ENCODE measurements around the gene FNBP1. TPM values are rescaled to one million over a fixed set of nuclear protein-coding genes. Genes with fewer than 3 reads are reported as not detected.

The FNBP1 gene
- total RNA-seq, 1 experiment from 2014 or later: 30.8 TPM

DNA sequence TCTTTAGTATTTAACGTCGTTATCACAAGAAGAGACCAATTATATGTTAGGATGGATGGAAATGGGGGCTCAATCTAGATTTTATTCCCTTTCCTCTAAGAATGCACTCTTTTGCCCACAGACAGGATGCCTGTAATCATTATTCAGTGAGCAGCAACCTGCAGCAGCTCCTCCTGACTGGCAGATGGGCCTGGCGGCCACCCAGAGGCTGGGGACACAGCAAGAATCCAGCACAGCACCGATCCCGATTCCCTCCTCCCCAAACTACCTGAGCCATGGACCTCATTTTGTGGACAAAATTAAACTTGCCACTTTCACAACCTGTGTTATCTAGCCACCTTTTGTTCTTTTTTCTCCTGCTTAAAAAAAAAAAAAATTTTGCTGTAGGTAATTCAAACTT, 106.8 kb downstream of the FNBP1 start:
- no peak overlapping the region for H3K4me3 ChIP-seq (ENCODE audit: low read length)
- H3F3A ChIP-seq (ENCODE audit: low read length, unreplicated experiment): no peaks in the 10 kb centered on the region
- H3K4me1 ChIP-seq (ENCODE audit: insufficient read depth, low read length): no peaks in the 10 kb centered on the region
- no peaks in the 10 kb centered on the region for H3K9me2 ChIP-seq (replicated peaks; ENCODE audit: low read length)
- H3K79me2 ChIP-seq (ENCODE audit: low read length): no peaks in the 10 kb centered on the region
- H3K9ac ChIP-seq (ENCODE audit: low read length): no peak overlapping the region
- no peak overlapping the region for H3K4me2 ChIP-seq (ENCODE audit: low read length)
- no TSS peak for BruUV-seq (replicated peaks)
- no peaks in the 10 kb centered on the region for H3K36me3 ChIP-seq (ENCODE audit: low read depth, low read length)
- intact Hi-C loops (cut with micrococcal nuclease): no loop called here
- H3K27me3 ChIP-seq (ENCODE audit: low read length): no peaks in the 10 kb centered on the region
- H3K27ac ChIP-seq (ENCODE audit: low read length): no peak overlapping the region
- CTCF ChIA-PET: no interaction called here
- DNase-seq (no peak), ATAC-seq (no peak)
- H2AFZ ChIP-seq (ENCODE audit: low read length): no peak overlapping the region
- POLR2A ChIA-PET (ENCODE audit: unreplicated experiment): no interaction called here
- H4K20me1 ChIP-seq (ENCODE audit: low read length): no peaks in the 10 kb centered on the region
- no peaks in the 10 kb centered on the region for H3K9me3 ChIP-seq (ENCODE audit: low read length)
- no peak for TF ChIP-seq EZH2 (IDR thresholded peaks at IDR 0.05; ENCODE audit: low read length, unreplicated experiment)
- TF ChIP-seq CTCF (conservative IDR thresholded peaks at IDR 0.05; ENCODE audit: low read depth, low read length): no peak
- TF ChIP-seq EZH2phosphoT487 (IDR thresholded peaks at IDR 0.05; ENCODE audit: borderline replicate concordance, low read length): no peak

DNA sequence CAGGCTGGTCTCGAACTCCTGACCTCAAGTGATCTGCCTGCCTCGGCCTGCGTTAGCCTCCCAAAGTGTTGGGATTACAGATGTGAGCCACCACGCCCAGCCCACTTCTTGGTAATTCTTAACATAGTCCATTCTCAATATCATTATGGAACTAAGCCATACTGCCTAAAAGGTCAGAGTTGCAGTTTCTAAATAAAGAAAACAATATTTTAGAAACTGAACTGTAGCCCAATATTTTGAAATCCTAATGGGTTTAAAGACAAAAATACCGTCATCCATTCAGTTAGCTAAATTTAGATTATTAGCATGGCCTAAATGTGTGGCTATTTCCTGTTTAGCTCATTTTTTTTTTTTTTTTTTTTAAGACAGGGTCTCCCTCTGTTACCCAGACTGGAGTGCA, 108.2 kb downstream of the FNBP1 start:
- Histone ChIP-seq H3K36me3 (ENCODE audit: low read depth, low read length) (no peaks in the 10 kb centered on the region), H3F3A (ENCODE audit: low read length, unreplicated experiment) (no peaks in the 10 kb centered on the region), H3K27me3 (ENCODE audit: low read length) (no peaks in the 10 kb centered on the region), H3K4me1 (ENCODE audit: insufficient read depth, low read length) (no peaks in the 10 kb centered on the region), H3K4me2 (ENCODE audit: low read length) (no peak overlapping the region), H3K4me3 (ENCODE audit: low read length) (no peak overlapping the region), H2AFZ (ENCODE audit: low read length) (no peak overlapping the region), H3K79me2 (ENCODE audit: low read length) (no peaks in the 10 kb centered on the region), H3K27ac (ENCODE audit: low read length) (no peak overlapping the region), H4K20me1 (ENCODE audit: low read length) (no peaks in the 10 kb centered on the region), H3K9me2 (replicated peaks; ENCODE audit: low read length) (no peaks in the 10 kb centered on the region), H3K9ac (ENCODE audit: low read length) (no peak overlapping the region), H3K9me3 (ENCODE audit: low read length) (no peaks in the 10 kb centered on the region)
- intact Hi-C loops (cut with micrococcal nuclease): no loop called here
- ChIA-PET CTCF (no interaction called here), POLR2A (ENCODE audit: unreplicated experiment) (no interaction called here)
- ATAC-seq: no peak
- TF ChIP-seq CTCF (conservative IDR thresholded peaks at IDR 0.05; ENCODE audit: low read depth, low read length) (no peak), EZH2 (IDR thresholded peaks at IDR 0.05; ENCODE audit: low read length, unreplicated experiment) (no peak), EZH2phosphoT487 (IDR thresholded peaks at IDR 0.05; ENCODE audit: borderline replicate concordance, low read length) (no peak)
- BruUV-seq (replicated peaks): no TSS peak
- no peak for DNase-seq

GRCh38 chr9:129934041-129934591, 108.9 kb downstream of the FNBP1 start:
- Histone ChIP-seq H3K4me2 (ENCODE audit: low read length) (no peak overlapping the region), H3F3A (ENCODE audit: low read length, unreplicated experiment) (no peaks in the 10 kb centered on the region), H3K9ac (ENCODE audit: low read length) (no peak overlapping the region), H3K9me3 (ENCODE audit: low read length) (no peaks in the 10 kb centered on the region), H3K36me3 (ENCODE audit: low read depth, low read length) (no peaks in the 10 kb centered on the region), H3K9me2 (replicated peaks; ENCODE audit: low read length) (no peaks in the 10 kb centered on the region), H3K27me3 (ENCODE audit: low read length) (no peaks in the 10 kb centered on the region), H3K4me1 (ENCODE audit: insufficient read depth, low read length) (no peaks in the 10 kb centered on the region), H3K79me2 (ENCODE audit: low read length) (no peaks in the 10 kb centered on the region), H3K4me3 (ENCODE audit: low read length) (no peak overlapping the region), H4K20me1 (ENCODE audit: low read length) (no peaks in the 10 kb centered on the region), H3K27ac (ENCODE audit: low read length) (no peak overlapping the region), H2AFZ (ENCODE audit: low read length) (no peak overlapping the region)
- intact Hi-C loops (cut with micrococcal nuclease): no loop called here
- BruUV-seq (replicated peaks): no TSS peak
- ChIA-PET POLR2A (ENCODE audit: unreplicated experiment) (interaction anchor here (0.7 kb wide), 1 partner anchor 35 kb away, joined by 6 read pairs; no protein-coding TSS in a partner anchor), CTCF (no interaction called here)
- DNase-seq (no peak), ATAC-seq (no peak)
- TF ChIP-seq CTCF (conservative IDR thresholded peaks at IDR 0.05; ENCODE audit: low read depth, low read length) (no peak), EZH2 (IDR thresholded peaks at IDR 0.05; ENCODE audit: low read length, unreplicated experiment) (no peak)
